Stimulated activated CD4-positive, alpha-beta T cell treated with anti-CD3 and anti-CD28 coated beads, Interleukin-12 subunit alpha, Interleukin-12 subunit beta, amount 100 ng/mL, for 48 hours (primary cell): ENCODE data around the gene DCLK1.

Experiments used
- DNase-seq, 3 donors: peaks; one replicate each; pipeline ENCODE4 v3.0.0-alpha.2; 2020; ENCODE audit warnings: low read depth in 2 of 3, low spot score in 1 of 3

DCLK1 gene

DNA sequence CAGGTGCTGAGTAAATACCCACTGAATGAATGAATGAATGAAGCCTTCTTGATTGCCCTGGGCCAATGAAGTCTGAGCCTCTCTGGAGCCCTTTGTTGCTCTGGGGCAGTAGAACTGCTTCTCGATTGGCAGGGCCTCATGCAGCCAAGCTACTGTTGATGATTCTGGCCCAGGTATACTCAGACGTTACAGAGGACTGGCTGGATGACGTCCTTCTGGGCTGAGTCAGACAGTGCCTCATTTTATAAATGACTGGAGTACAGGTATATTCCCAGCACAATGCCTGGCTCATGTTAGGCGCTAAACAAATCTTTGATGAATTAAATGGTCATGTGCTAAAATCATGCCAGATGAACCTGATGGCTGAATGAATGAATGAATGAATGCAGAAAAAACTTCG is 410.9 kb downstream of the DCLK1 start:
- DNase-seq = no peak
